Measurements from ENCODE around the gene POLL. TPM values are rescaled to one million over a fixed set of nuclear protein-coding genes. Genes with fewer than 3 reads are reported as not detected.

Gene POLL
- total and polyA plus RNA-seq, 2 experiments from 2014 or later, result 17.3 to 24.3 TPM

GRCh38 chr10:101578192-101578591 lies 9.9 kb downstream of the POLL start:
- H3K27ac Mint-ChIP-seq, result no peak overlapping the region

More at GRCh38 chr10:101578192-101578591, 9.9 kb downstream of the POLL start:
- Mint-ChIP-seq H3K36me3 (ENCODE audit: low read depth) (peaks cover 37% of the 10 kb centered on the region), H3K27me3 (ENCODE audit: insufficient read depth, low read depth, poor library complexity) (peaks cover 15% of the 10 kb centered on the region), H3K9me3 (peaks cover 10% of the 10 kb centered on the region), H3K4me1 (peaks cover 25% of the 10 kb centered on the region), H3K4me3 (no peak overlapping the region)
- Histone ChIP-seq H4K20me1 (replicated peaks; ENCODE audit: insufficient read depth) (no peaks in the 10 kb centered on the region; the same call in 1 of the 2 replicates), H3K27ac (ENCODE audit: low read depth) (no peak overlapping the region), H3K79me2 (replicated peaks; ENCODE audit: insufficient read depth) (no peaks in the 10 kb centered on the region), H2AFZ (no peak overlapping the region), H3K4me3 (no peak overlapping the region), H3K4me1 (ENCODE audit: insufficient read depth) (peaks cover 20% of the 10 kb centered on the region), H3K36me3 (ENCODE audit: insufficient read depth) (no peaks in the 10 kb centered on the region; the same call in 1 of the 2 replicates), H3K4me2 (no peak overlapping the region), H3F3A (replicated peaks; ENCODE audit: low read depth) (no peaks in the 10 kb centered on the region), H3K27me3 (ENCODE audit: insufficient read depth) (peaks cover 5% of the 10 kb centered on the region; the same call in 1 of the 2 replicates), H3K9me2 (ENCODE audit: insufficient read depth) (no peaks in the 10 kb centered on the region)
- DNase-seq (ENCODE audit: low spot score), result no peak
- ATAC-seq, result no peak
- no peak for TF ChIP-seq EZH2phosphoT487 (IDR thresholded peaks at IDR 0.05; ENCODE audit: unreplicated experiment)
- TF ChIP-seq POLR2AphosphoS5 (IDR thresholded peaks at IDR 0.05; ENCODE audit: low read depth), result no peak
- no peak for TF ChIP-seq CREB1 (CRISPR knock-in tag; IDR thresholded peaks at IDR 0.05; ENCODE audit: low read depth)
- TF ChIP-seq, protein P1, sequence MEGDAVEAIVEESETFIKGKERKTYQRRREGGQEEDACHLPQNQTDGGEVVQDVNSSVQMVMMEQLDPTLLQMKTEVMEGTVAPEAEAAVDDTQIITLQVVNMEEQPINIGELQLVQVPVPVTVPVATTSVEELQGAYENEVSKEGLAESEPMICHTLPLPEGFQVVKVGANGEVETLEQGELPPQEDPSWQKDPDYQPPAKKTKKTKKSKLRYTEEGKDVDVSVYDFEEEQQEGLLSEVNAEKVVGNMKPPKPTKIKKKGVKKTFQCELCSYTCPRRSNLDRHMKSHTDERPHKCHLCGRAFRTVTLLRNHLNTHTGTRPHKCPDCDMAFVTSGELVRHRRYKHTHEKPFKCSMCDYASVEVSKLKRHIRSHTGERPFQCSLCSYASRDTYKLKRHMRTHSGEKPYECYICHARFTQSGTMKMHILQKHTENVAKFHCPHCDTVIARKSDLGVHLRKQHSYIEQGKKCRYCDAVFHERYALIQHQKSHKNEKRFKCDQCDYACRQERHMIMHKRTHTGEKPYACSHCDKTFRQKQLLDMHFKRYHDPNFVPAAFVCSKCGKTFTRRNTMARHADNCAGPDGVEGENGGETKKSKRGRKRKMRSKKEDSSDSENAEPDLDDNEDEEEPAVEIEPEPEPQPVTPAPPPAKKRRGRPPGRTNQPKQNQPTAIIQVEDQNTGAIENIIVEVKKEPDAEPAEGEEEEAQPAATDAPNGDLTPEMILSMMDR (conservative IDR thresholded peaks at IDR 0.05; ENCODE audit: low read depth in 2 of 2), result no peak
- no peak for TF ChIP-seq EZH2 (IDR thresholded peaks at IDR 0.05; ENCODE audit: low read depth, unreplicated experiment)
- no peak for TF ChIP-seq NANOG (IDR thresholded peaks at IDR 0.05; ENCODE audit: borderline replicate concordance)
- no peak for TF ChIP-seq ETS1 (IDR thresholded peaks at IDR 0.05)
- no peak for TF ChIP-seq ZNF331 (CRISPR knock-in tag; IDR thresholded peaks at IDR 0.05; ENCODE audit: low read depth)
- TF ChIP-seq, protein P2, sequence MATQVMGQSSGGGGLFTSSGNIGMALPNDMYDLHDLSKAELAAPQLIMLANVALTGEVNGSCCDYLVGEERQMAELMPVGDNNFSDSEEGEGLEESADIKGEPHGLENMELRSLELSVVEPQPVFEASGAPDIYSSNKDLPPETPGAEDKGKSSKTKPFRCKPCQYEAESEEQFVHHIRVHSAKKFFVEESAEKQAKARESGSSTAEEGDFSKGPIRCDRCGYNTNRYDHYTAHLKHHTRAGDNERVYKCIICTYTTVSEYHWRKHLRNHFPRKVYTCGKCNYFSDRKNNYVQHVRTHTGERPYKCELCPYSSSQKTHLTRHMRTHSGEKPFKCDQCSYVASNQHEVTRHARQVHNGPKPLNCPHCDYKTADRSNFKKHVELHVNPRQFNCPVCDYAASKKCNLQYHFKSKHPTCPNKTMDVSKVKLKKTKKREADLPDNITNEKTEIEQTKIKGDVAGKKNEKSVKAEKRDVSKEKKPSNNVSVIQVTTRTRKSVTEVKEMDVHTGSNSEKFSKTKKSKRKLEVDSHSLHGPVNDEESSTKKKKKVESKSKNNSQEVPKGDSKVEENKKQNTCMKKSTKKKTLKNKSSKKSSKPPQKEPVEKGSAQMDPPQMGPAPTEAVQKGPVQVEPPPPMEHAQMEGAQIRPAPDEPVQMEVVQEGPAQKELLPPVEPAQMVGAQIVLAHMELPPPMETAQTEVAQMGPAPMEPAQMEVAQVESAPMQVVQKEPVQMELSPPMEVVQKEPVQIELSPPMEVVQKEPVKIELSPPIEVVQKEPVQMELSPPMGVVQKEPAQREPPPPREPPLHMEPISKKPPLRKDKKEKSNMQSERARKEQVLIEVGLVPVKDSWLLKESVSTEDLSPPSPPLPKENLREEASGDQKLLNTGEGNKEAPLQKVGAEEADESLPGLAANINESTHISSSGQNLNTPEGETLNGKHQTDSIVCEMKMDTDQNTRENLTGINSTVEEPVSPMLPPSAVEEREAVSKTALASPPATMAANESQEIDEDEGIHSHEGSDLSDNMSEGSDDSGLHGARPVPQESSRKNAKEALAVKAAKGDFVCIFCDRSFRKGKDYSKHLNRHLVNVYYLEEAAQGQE (IDR thresholded peaks at IDR 0.05; ENCODE audit: unreplicated experiment), result no peak
- TF ChIP-seq JUNB (IDR thresholded peaks at IDR 0.05; ENCODE audit: unreplicated experiment), result no peak
- TF ChIP-seq ZNF462 (CRISPR knock-in tag; IDR thresholded peaks at IDR 0.05), result no peak
- no peak for TF ChIP-seq STAT1 (IDR thresholded peaks at IDR 0.05; ENCODE audit: unreplicated experiment)
- TF ChIP-seq ZNF114 (CRISPR knock-in tag; IDR thresholded peaks at IDR 0.05), result no peak

Measured in GM23338 (cell line).